HEK293 (cell line): ENCODE results near the gene CPLX3.

Experiments used
- CTCF ChIA-PET: fragments of 350-600 bp; formaldehyde crosslinking; extraction: SDS; loops from one replicate; lab custom pipeline; 2021; ENCODE audit warnings: antibody characterized with exemption; lab: Yijun Ruan, JAX
- POLR2A ChIA-PET: fragments of 300-600 bp; formaldehyde crosslinking; extraction: SDS; loops from one replicate; lab custom pipeline; 2020; ENCODE audit warnings: antibody characterized with exemption, inconsistent platforms; lab: Yijun Ruan, JAX
- H3K27ac ChIP-seq: fragments of 200-500 bp; sonication (Bioruptor generic); 2 replicates; pipeline ENCODE4 v1.5.1; 2014; ENCODE audit warnings: low read depth, low read length, control low read depth, inconsistent platforms; ENCODE audit errors: extremely low read depth
- H3K36me3 ChIP-seq, 2 experiments: fragments of 200-500 bp in 1 of 2; sonication (Bioruptor generic) in 1 of 2; 1 replicate in 1 of 2; 2 replicates in 1 of 2; pipeline ENCODE4 v1.5.1; 2014 to 2017; ENCODE audit warnings: inconsistent platforms in 2 of 2, low read length in 2 of 2; ENCODE audit not compliant: control insufficient read depth in 2 of 2, insufficient read depth in 1 of 2
- H3K4me1 ChIP-seq: fragments of 200-500 bp; sonication (Bioruptor generic); 2 replicates; pipeline ENCODE4 v1.5.1; 2014; ENCODE audit warnings: mild to moderate bottlenecking, low read length, inconsistent platforms; ENCODE audit not compliant: control insufficient read depth, insufficient read depth
- H3K4me3 ChIP-seq: 2 replicates; pipeline ENCODE4 v1.5.1; 2011; ENCODE audit warnings: low read depth, mild to moderate bottlenecking, control low read depth, low read length, moderate library complexity
- H3K9me3 ChIP-seq: fragments of 200-500 bp; sonication (Bioruptor generic); 2 replicates; pipeline ENCODE4 v1.5.1; 2014; ENCODE audit warnings: low read depth, low read length, inconsistent platforms; ENCODE audit not compliant: control insufficient read depth, insufficient read depth
- EGR2 ChIP-seq: fragments of 450-650 bp; formaldehyde crosslinking; IDR thresholded peaks from 2 replicates; pipeline ENCODE4 v1.5.1; 2016; ENCODE audit warnings: low read depth, missing biosample characterization, missing genetic modification characterization
- OSR2 ChIP-seq: fragments of 450-650 bp; formaldehyde crosslinking; IDR thresholded peaks from 2 replicates; pipeline ENCODE4 v1.5.1; 2016; ENCODE audit warnings: missing biosample characterization, missing genetic modification characterization
- PATZ1 ChIP-seq: fragments of 450-650 bp; formaldehyde crosslinking; IDR thresholded peaks from 2 replicates; pipeline ENCODE4 v1.5.1; 2016; ENCODE audit warnings: missing biosample characterization, missing genetic modification characterization
- SCRT2 ChIP-seq: fragments of 450-650 bp; formaldehyde crosslinking; IDR thresholded peaks from 2 replicates; pipeline ENCODE4 v1.5.1; 2016; ENCODE audit warnings: missing biosample characterization, missing genetic modification characterization
- SP7 ChIP-seq: fragments of 450-650 bp; formaldehyde crosslinking; IDR thresholded peaks from 2 replicates; pipeline ENCODE4 v1.5.1; 2016; ENCODE audit warnings: missing biosample characterization, missing genetic modification characterization
- ZBTB20 ChIP-seq: fragments of 450-650 bp; formaldehyde crosslinking; IDR thresholded peaks from 2 replicates; pipeline ENCODE4 v1.5.1; 2016; ENCODE audit warnings: missing biosample characterization, missing genetic modification characterization
- ZEB2 ChIP-seq: fragments of 450-650 bp; formaldehyde crosslinking; IDR thresholded peaks from 2 replicates; pipeline ENCODE4 v1.5.1; 2016; ENCODE audit warnings: missing biosample characterization, missing genetic modification characterization
- ZNF138 ChIP-seq: fragments of 450-650 bp; formaldehyde crosslinking; IDR thresholded peaks from 2 replicates; pipeline ENCODE4 v1.5.1; 2016; ENCODE audit warnings: missing biosample characterization, missing genetic modification characterization, borderline replicate concordance
- ZNF2 ChIP-seq: fragments of 450-650 bp; formaldehyde crosslinking; IDR thresholded peaks from 2 replicates; pipeline ENCODE4 v1.5.1; 2016; ENCODE audit warnings: missing biosample characterization, missing genetic modification characterization
- ZNF24 ChIP-seq: fragments of 450-650 bp; formaldehyde crosslinking; IDR thresholded peaks from 2 replicates; pipeline ENCODE4 v1.5.1; 2016; ENCODE audit warnings: missing biosample characterization, missing genetic modification characterization
- ZNF362 ChIP-seq: fragments of 450-650 bp; formaldehyde crosslinking; IDR thresholded peaks from 2 replicates; pipeline ENCODE4 v1.5.1; 2016; ENCODE audit warnings: missing biosample characterization, missing genetic modification characterization
- ZNF366 ChIP-seq: fragments of 450-650 bp; formaldehyde crosslinking; conservative IDR thresholded peaks from 2 replicates; pipeline ENCODE4 v1.5.1; 2016; ENCODE audit warnings: missing biosample characterization, missing genetic modification characterization
- ZNF391 ChIP-seq: fragments of 450-650 bp; formaldehyde crosslinking; IDR thresholded peaks from 2 replicates; pipeline ENCODE4 v1.5.1; 2016; ENCODE audit warnings: low read depth, missing biosample characterization, missing genetic modification characterization, borderline replicate concordance
- ZNF394 ChIP-seq: fragments of 450-650 bp; formaldehyde crosslinking; IDR thresholded peaks from 2 replicates; pipeline ENCODE4 v1.5.1; 2016; ENCODE audit warnings: missing biosample characterization, missing genetic modification characterization, mild to moderate bottlenecking, moderate library complexity, borderline replicate concordance
- ZNF610 ChIP-seq: fragments of 450-650 bp; formaldehyde crosslinking; IDR thresholded peaks from 2 replicates; pipeline ENCODE4 v1.5.1; 2016; ENCODE audit warnings: missing biosample characterization, missing genetic modification characterization, borderline replicate concordance
- ZNF624 ChIP-seq: fragments of 450-650 bp; formaldehyde crosslinking; IDR thresholded peaks from 2 replicates; pipeline ENCODE4 v1.5.1; 2017; ENCODE audit warnings: missing biosample characterization, missing genetic modification characterization
- ZNF639 ChIP-seq: fragments of 450-650 bp; formaldehyde crosslinking; IDR thresholded peaks from 2 replicates; pipeline ENCODE4 v1.5.1; 2016; ENCODE audit warnings: missing biosample characterization, missing genetic modification characterization
- ZNF660 ChIP-seq: fragments of 450-650 bp; IDR thresholded peaks from 2 replicates; pipeline ENCODE4 v1.5.1; 2018; ENCODE audit warnings: missing biosample characterization, mild to moderate bottlenecking, missing genetic modification characterization
- ZNF692 ChIP-seq: fragments of 450-650 bp; formaldehyde crosslinking; IDR thresholded peaks from 2 replicates; pipeline ENCODE4 v1.5.1; 2016; ENCODE audit warnings: missing biosample characterization, missing genetic modification characterization
- ZNF704 ChIP-seq: fragments of 450-650 bp; formaldehyde crosslinking; IDR thresholded peaks from 2 replicates; pipeline ENCODE4 v1.5.1; 2016; ENCODE audit warnings: missing biosample characterization, missing genetic modification characterization
- ZNF776 ChIP-seq: fragments of 450-650 bp; formaldehyde crosslinking; IDR thresholded peaks from 2 replicates; pipeline ENCODE4 v1.5.0; 2017; ENCODE audit warnings: missing biosample characterization, missing genetic modification characterization, borderline replicate concordance
- ZNF777 ChIP-seq: fragments of 450-650 bp; formaldehyde crosslinking; IDR thresholded peaks from 2 replicates; pipeline ENCODE4 v1.5.1; 2017; ENCODE audit warnings: missing biosample characterization, missing genetic modification characterization, borderline replicate concordance
- ZNF843 ChIP-seq: fragments of 450-650 bp; formaldehyde crosslinking; IDR thresholded peaks from 2 replicates; pipeline ENCODE4 v1.5.1; 2016; ENCODE audit warnings: missing biosample characterization, missing genetic modification characterization
- ZSCAN23 ChIP-seq: fragments of 450-650 bp; formaldehyde crosslinking; IDR thresholded peaks from 2 replicates; pipeline ENCODE4 v1.5.1; 2016; ENCODE audit warnings: missing biosample characterization, missing genetic modification characterization
- TF ChIP-seq, protein P1 (sequence below): fragments of 450-650 bp; formaldehyde crosslinking; IDR thresholded peaks from 2 replicates; pipeline ENCODE4 v1.5.1; 2016; ENCODE audit warnings: missing biosample characterization, missing genetic modification characterization

Gene CPLX3

GRCh38 chr15:74857082-74857655, 30.7 kb downstream of the CPLX3 start (continued):
- TF ChIP-seq ZNF624 (tag by site-specific recombination), result no peak
- no peak for TF ChIP-seq SCRT2 (tag by site-specific recombination)
- TF ChIP-seq ZNF639 (tag by site-specific recombination), result no peak
- peak; percentile 16; the same call in 1 of the 2 replicates for TF ChIP-seq ZNF366
- no peak for TF ChIP-seq ZNF391 (tag by site-specific recombination)
- TF ChIP-seq ZEB2 (tag by site-specific recombination), result peak; percentile 33; the same call in 1 of the 2 replicates
- TF ChIP-seq PATZ1 (tag by site-specific recombination), result peak; percentile 18; the same call in 1 of the 2 replicates
- peak; percentile 87 for TF ChIP-seq OSR2 (tag by site-specific recombination)
- TF ChIP-seq ZNF692, result 0 out of 2 replicates have a peak, but pooled peaks have one; percentile 31

DNA sequence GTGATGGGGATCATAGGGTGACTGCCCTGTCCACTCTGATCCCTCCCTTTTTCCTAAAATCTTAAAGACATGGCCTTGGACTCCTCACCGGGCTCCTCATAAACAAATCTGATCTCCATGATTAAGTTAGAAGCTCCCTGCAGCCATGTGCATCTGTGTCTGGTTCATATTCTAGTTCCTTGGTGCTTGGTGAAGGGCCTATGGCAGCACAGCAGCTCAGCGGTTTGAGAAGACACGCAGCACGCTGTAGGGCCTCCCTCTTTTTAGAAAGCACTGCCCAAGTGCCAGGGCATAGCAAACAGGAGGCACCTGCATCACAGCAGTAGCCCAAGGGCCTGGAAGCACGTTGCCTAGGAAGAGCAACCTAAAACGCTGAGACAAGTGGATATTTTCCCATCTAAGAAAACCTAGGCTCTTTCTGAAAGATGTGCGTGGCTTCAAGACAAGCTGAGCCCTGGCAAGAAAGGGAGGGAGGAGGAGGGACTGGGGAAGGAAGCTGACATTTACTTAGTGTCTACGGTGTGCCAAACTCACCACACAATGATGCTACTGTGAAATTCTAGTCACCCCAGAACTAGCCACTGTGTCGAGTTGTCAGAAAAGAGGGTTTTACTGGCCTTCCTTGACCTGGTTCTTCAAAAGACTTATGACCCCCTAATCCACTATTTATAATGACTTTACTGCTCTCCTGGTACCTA, 31.4 kb downstream of the CPLX3 start:
- peaks cover 1 to 18% of the 10 kb centered on the region in 2 experiments for H3K36me3 ChIP-seq
- CTCF ChIA-PET, result interaction anchor here (0.7 to 1.7 kb wide), 5 partner anchors 11 to 92 kb away, joined by 3 to 8 read pairs (median 3); no protein-coding TSS in a partner anchor
- no peaks in the 10 kb centered on the region for H3K9me3 ChIP-seq
- H3K4me3 ChIP-seq, result no peak overlapping the region
- POLR2A ChIA-PET, result interaction anchor here (0.8 to 2.6 kb wide), 3 partner anchors 12 to 25 kb away, joined by 3 to 20 read pairs (median 5); partner anchors contain the start of gene SCAMP2
- H3K27ac ChIP-seq, result peak overlapping the region; percentile 42
- peaks cover 14% of the 10 kb centered on the region for H3K4me1 ChIP-seq
- TF ChIP-seq ZNF394 (tag by site-specific recombination), result no peak
- no peak for TF ChIP-seq ZNF610 (tag by site-specific recombination)
- TF ChIP-seq ZNF777 (tag by site-specific recombination), result no peak
- no peak for TF ChIP-seq ZNF24
- TF ChIP-seq ZSCAN23 (tag by site-specific recombination), result no peak
- no peak for TF ChIP-seq ZBTB20
- TF ChIP-seq ZNF843 (tag by site-specific recombination), result no peak
- TF ChIP-seq ZNF362 (tag by site-specific recombination), result no peak
- no peak for TF ChIP-seq ZNF2 (tag by site-specific recombination)
- TF ChIP-seq, protein P1, sequence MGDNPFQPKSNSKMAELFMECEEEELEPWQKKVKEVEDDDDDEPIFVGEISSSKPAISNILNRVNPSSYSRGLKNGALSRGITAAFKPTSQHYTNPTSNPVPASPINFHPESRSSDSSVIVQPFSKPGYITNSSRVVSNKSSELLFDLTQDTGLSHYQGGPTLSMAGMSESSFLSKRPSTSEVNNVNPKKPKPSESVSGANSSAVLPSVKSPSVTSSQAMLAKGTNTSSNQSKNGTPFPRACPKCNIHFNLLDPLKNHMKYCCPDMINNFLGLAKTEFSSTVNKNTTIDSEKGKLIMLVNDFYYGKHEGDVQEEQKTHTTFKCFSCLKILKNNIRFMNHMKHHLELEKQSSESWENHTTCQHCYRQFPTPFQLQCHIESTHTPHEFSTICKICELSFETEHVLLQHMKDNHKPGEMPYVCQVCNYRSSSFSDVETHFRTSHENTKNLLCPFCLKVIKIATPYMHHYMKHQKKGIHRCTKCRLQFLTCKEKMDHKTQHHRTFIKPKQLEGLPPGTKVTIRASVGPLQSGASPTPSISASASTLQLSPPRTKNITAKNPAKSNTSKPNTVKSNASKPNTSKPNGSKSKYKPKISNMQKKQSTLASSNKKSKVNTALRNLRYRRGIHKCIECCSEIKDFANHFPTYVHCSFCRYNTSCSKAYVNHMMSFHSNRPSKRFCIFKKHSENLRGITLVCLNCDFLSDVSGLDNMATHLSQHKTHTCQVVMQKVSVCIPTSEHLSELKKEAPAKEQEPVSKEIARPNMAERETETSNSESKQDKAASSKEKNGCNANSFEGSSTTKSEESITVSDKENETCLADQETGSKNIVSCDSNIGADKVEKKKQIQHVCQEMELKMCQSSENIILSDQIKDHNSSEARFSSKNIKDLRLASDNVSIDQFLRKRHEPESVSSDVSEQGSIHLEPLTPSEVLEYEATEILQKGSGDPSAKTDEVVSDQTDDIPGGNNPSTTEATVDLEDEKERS (tag by site-specific recombination), result no peak
- no peak for TF ChIP-seq ZNF704 (tag by site-specific recombination)
- no peak for TF ChIP-seq ZNF138 (tag by site-specific recombination)
- TF ChIP-seq ZNF776, result no peak
- no peak for TF ChIP-seq ZNF660 (tag by site-specific recombination)
- no peak for TF ChIP-seq SP7 (tag by site-specific recombination)
- TF ChIP-seq EGR2, result no peak
